ENCODE results near the gene CLDN22.

Gene CLDN22

GRCh38 chr4:183284258-183284785 is 35.8 kb downstream of the CLDN22 start:
- no peaks in the 10 kb centered on the region for H3K9me3 ChIP-seq
- TF ChIP-seq CTCF (IDR thresholded peaks at IDR 0.05), result no peak
- H3K27ac ChIP-seq, result no peak overlapping the region
- H3K4me1 ChIP-seq (ENCODE audit: control insufficient read depth in 1 of 2, insufficient read depth in 1 of 2, low read depth in 1 of 2, low read length in 1 of 2), result no peaks in the 10 kb centered on the region
- no peak overlapping the region for H3K4me3 ChIP-seq (ENCODE audit: low read depth in 1 of 2, low read length in 1 of 2)
- no peaks in the 10 kb centered on the region for H3K36me3 ChIP-seq
- no peaks in the 10 kb centered on the region for H3K27me3 ChIP-seq

GRCh38 chr4:183276106-183276505 is 44.0 kb downstream of the CLDN22 start:
- H3K4me3 ChIP-seq (ENCODE audit: low read depth in 1 of 2, low read length in 1 of 2), result no peak overlapping the region
- H3K4me1 ChIP-seq (ENCODE audit: control insufficient read depth in 1 of 2, insufficient read depth in 1 of 2, low read depth in 1 of 2, low read length in 1 of 2), result no peaks in the 10 kb centered on the region
- no peak overlapping the region for H3K27ac ChIP-seq
- H3K36me3 ChIP-seq, result no peaks in the 10 kb centered on the region
- no peak for TF ChIP-seq CTCF (IDR thresholded peaks at IDR 0.05)
- H3K27me3 ChIP-seq, result no peaks in the 10 kb centered on the region
- no peaks in the 10 kb centered on the region for H3K9me3 ChIP-seq

GRCh38 chr4:183272384-183272783 is 47.7 kb downstream of the CLDN22 start:
- H3K9me3 ChIP-seq, result no peaks in the 10 kb centered on the region
- no peaks in the 10 kb centered on the region for H3K36me3 ChIP-seq
- no peak overlapping the region for H3K4me3 ChIP-seq (ENCODE audit: low read depth in 1 of 2, low read length in 1 of 2)
- no peak for TF ChIP-seq CTCF (IDR thresholded peaks at IDR 0.05)
- no peaks in the 10 kb centered on the region for H3K27me3 ChIP-seq
- no peak overlapping the region for H3K27ac ChIP-seq
- no peaks in the 10 kb centered on the region for H3K4me1 ChIP-seq (ENCODE audit: control insufficient read depth in 1 of 2, insufficient read depth in 1 of 2, low read depth in 1 of 2, low read length in 1 of 2)

GRCh38 chr4:183268556-183268955 is 51.5 kb downstream of the CLDN22 start:
- no peak for TF ChIP-seq CTCF (IDR thresholded peaks at IDR 0.05)
- H3K27me3 ChIP-seq, result no peaks in the 10 kb centered on the region
- no peaks in the 10 kb centered on the region for H3K36me3 ChIP-seq
- H3K4me1 ChIP-seq (ENCODE audit: control insufficient read depth in 1 of 2, insufficient read depth in 1 of 2, low read depth in 1 of 2, low read length in 1 of 2), result no peaks in the 10 kb centered on the region
- H3K4me3 ChIP-seq (ENCODE audit: low read depth in 1 of 2, low read length in 1 of 2), result no peak overlapping the region
- H3K9me3 ChIP-seq, result no peaks in the 10 kb centered on the region
- no peak overlapping the region for H3K27ac ChIP-seq

Measured in neutrophil (primary cell).